ENCODE measurements around the gene BZW1. TPM values are rescaled to one million over a fixed set of nuclear protein-coding genes. Genes with fewer than 3 reads are reported as not detected.

Gene BZW1
- total RNA-seq, 1 experiment from 2014 or later: 353 TPM

- H3K4me1 Mint-ChIP-seq (ENCODE audit: insufficient read depth, unreplicated experiment): peaks cover 49% of the 10 kb centered on the region
- TF ChIP-seq CTCF (IDR thresholded peaks at IDR 0.05; ENCODE audit: unreplicated experiment): no peak
- peak overlapping the region; percentile 79 for H3K27ac Mint-ChIP-seq (ENCODE audit: low read depth, unreplicated experiment)
- no peaks in the 10 kb centered on the region for H3K27me3 Mint-ChIP-seq (ENCODE audit: insufficient read depth, unreplicated experiment)
- intact Hi-C loops (cut with micrococcal nuclease): loop anchor here (1.0 to 2.0 kb wide), 4 partner anchors 21 to 97 kb away; no protein-coding TSS in a partner anchor
- ChIA-PET POLR2A (interaction anchor here (0.5 to 3.7 kb wide), 32 partner anchors 9 to 352 kb away, joined by 3 to 51 read pairs (median 6); partner anchors contain the start of genes BZW1, CLK1, NIF3L1 and PPIL3), CTCF (interaction anchor here (0.6 to 2.1 kb wide), 13 partner anchors 9 to 98 kb away, joined by 3 to 9 read pairs (median 4); no protein-coding TSS in a partner anchor)
- BruUV-seq (replicated peaks): TSS peak; percentile 84
- no peaks in the 10 kb centered on the region for H3K9me3 Mint-ChIP-seq (ENCODE audit: unreplicated experiment)
- H3K4me3 Mint-ChIP-seq (ENCODE audit: unreplicated experiment): peak overlapping the region; percentile 11
- peak; percentile 96 for DNase-seq (ENCODE audit: unreplicated experiment)
- no peaks in the 10 kb centered on the region for H3K36me3 Mint-ChIP-seq (ENCODE audit: insufficient read depth, unreplicated experiment)
Measured at GRCh38 chr2:200765139-200765951, 46.4 kb upstream of the BZW1 start.

DNA sequence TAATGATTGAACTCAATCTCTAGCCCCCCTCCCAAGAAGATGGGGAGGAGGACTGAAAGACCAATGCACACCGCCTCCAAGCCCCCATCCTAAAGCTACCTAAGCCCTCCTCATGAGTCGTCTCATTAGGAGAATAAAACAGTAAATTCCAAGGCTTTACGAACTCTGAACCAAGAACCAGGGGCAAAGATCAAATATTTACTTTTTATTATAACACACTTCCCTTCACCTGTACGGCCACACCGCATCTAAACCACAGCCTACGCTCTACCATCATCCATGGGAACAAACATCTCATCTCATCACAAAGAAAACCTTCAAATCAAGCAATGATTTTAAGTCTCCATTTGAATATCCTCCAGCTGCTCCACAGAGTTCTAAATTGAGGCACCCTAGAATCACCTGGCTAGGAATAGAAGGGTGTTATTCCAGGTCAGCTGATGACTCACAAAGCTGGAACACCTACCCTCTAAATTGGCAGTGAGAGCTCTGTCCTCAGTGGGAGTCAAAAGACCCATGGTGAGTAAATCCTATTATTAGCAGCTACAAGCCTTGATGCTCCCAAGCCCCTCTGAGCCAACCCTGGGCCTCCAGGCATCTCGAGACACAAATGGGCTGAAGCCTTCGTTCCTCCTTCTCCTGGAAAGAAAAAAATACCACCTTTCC is 45.6 kb upstream of the BZW1 start:
- H3K9me3 Mint-ChIP-seq (ENCODE audit: unreplicated experiment): no peaks in the 10 kb centered on the region
- CTCF ChIA-PET: interaction anchor here (0.7 to 2.1 kb wide), 8 partner anchors 10 to 629 kb away, joined by 3 to 9 read pairs (median 4); no protein-coding TSS in a partner anchor
- peaks cover 48% of the 10 kb centered on the region for H3K4me1 Mint-ChIP-seq (ENCODE audit: insufficient read depth, unreplicated experiment)
- DNase-seq (ENCODE audit: unreplicated experiment): peak; percentile 90
- H3K27me3 Mint-ChIP-seq (ENCODE audit: insufficient read depth, unreplicated experiment): no peaks in the 10 kb centered on the region
- intact Hi-C loops (cut with micrococcal nuclease): loop anchor here (1.0 to 2.0 kb wide), 4 partner anchors 21 to 97 kb away; no protein-coding TSS in a partner anchor
- peak overlapping the region; percentile 79 for H3K27ac Mint-ChIP-seq (ENCODE audit: low read depth, unreplicated experiment)
- POLR2A ChIA-PET: interaction anchor here (0.7 to 3.7 kb wide), 29 partner anchors 9 to 351 kb away, joined by 3 to 51 read pairs (median 6); partner anchors contain the start of genes BZW1, CLK1, NIF3L1 and PPIL3
- TF ChIP-seq CTCF (IDR thresholded peaks at IDR 0.05; ENCODE audit: unreplicated experiment): no peak
- TSS peak; percentile 91 for BruUV-seq (replicated peaks)
- peak overlapping the region; percentile 11 for H3K4me3 Mint-ChIP-seq (ENCODE audit: unreplicated experiment)
- H3K36me3 Mint-ChIP-seq (ENCODE audit: insufficient read depth, unreplicated experiment): no peaks in the 10 kb centered on the region

DNA sequence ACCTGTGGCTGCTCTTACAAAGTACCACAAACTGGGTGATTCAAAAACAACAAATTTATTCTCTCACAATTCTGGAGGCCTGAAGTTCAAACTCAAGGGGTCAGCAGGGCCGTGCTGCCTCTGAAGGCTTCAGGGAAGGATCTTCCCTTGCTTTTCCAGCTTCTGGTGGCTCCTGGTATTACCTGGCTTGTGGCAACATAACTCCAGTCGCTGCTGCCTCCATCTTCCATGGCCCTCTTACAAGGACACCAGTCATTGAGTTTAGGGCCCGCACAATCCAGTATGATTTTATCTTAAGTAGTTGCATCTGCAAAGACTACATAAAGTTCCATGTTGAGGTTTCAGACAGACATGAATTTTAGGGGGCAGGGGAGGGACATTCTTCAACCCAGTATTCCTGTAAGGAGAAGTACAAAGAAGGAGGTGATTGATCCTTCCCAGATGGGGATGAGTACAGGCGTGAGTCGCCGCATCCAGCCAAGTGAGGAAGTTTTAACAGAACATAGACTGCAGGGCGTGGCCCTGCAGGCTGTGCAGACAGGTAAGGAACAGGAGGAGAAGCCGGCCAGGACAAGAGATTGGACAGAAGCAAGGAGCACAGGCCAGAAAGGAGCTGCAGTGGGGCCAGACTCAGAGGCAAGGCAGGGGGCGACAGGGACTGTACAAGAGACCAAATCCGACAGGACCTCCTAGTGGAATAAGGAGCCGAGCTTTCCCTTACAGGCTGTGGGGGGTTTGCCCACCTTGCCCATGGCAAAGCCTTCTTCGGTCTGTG is 44.4 kb upstream of the BZW1 start:
- Mint-ChIP-seq H3K27ac (ENCODE audit: low read depth, unreplicated experiment) (no peak overlapping the region), H3K36me3 (ENCODE audit: insufficient read depth, unreplicated experiment) (no peaks in the 10 kb centered on the region), H3K4me3 (ENCODE audit: unreplicated experiment) (no peak overlapping the region), H3K9me3 (ENCODE audit: unreplicated experiment) (peaks cover 2% of the 10 kb centered on the region), H3K4me1 (ENCODE audit: insufficient read depth, unreplicated experiment) (peaks cover 43% of the 10 kb centered on the region), H3K27me3 (ENCODE audit: insufficient read depth, unreplicated experiment) (no peaks in the 10 kb centered on the region)
- no peak for TF ChIP-seq CTCF (IDR thresholded peaks at IDR 0.05; ENCODE audit: unreplicated experiment)
- CTCF ChIA-PET: interaction anchor here (0.6 to 2.1 kb wide), 8 partner anchors 11 to 689 kb away, joined by 3 to 9 read pairs (median 3); no protein-coding TSS in a partner anchor
- POLR2A ChIA-PET: interaction anchor here (0.7 to 3.7 kb wide), 9 partner anchors 11 to 97 kb away, joined by 3 to 51 read pairs (median 5); partner anchors contain the start of gene CLK1
- BruUV-seq (replicated peaks): no TSS peak
- no peak for DNase-seq (ENCODE audit: unreplicated experiment)
- intact Hi-C loops (cut with micrococcal nuclease): no loop called here

All from MCF 10A (cell line).